Neutrophil (primary cell): ENCODE data around the gene HORMAD2.

Experiments
- H3K27ac ChIP-seq: fragments of 200-600 bp; sonication (generic); 2 replicates; pipeline ENCODE4 v1.5.1; 2016; ENCODE audit warnings: mild to moderate bottlenecking, moderate library complexity
- H3K27me3 ChIP-seq: fragments of 200-600 bp; sonication (generic); 2 replicates; pipeline ENCODE4 v1.6.0; 2016; ENCODE audit warnings: mild to moderate bottlenecking
- H3K36me3 ChIP-seq: fragments of 200-600 bp; sonication (generic); 2 replicates; pipeline ENCODE4 v1.5.1; 2017
- H3K4me1 ChIP-seq, 2 experiments: fragments of 200-600 bp in 1 of 2; sonication (generic) in 1 of 2; 1 replicate in 1 of 2; 2 replicates in 1 of 2; pipeline versions ENCODE4 v1.5.1 to v1.6.1; 2013 to 2016; ENCODE audit warnings: low read depth in 1 of 2, low read length in 1 of 2, mild to moderate bottlenecking in 1 of 2, moderate library complexity in 1 of 2; ENCODE audit not compliant: control insufficient read depth in 1 of 2, insufficient read depth in 1 of 2
- H3K4me3 ChIP-seq, 2 experiments: fragments of 200-600 bp in 1 of 2; sonication (generic) in 1 of 2; 1 replicate in 1 of 2; 2 replicates in 1 of 2; pipeline ENCODE4 v1.5.1; 2013 to 2016; ENCODE audit warnings: low read depth in 1 of 2, low read length in 1 of 2, mild to moderate bottlenecking in 1 of 2, moderate library complexity in 1 of 2
- H3K9me3 ChIP-seq: fragments of 200-600 bp; sonication (generic); 2 replicates; pipeline ENCODE4 v1.5.1; 2016
- CTCF ChIP-seq: fragments of 200-600 bp; sonication (generic); IDR thresholded peaks from 2 replicates; pipeline ENCODE4 v1.5.1; 2016; ENCODE audit warnings: antibody characterized with exemption

The HORMAD2 gene

GRCh38 chr22:30046716-30047363, 33.4 kb upstream of the HORMAD2 start:
- no peaks in the 10 kb centered on the region for H3K36me3 ChIP-seq
- no peak overlapping the region for H3K4me3 ChIP-seq
- no peaks in the 10 kb centered on the region for H3K27me3 ChIP-seq
- H3K4me1 ChIP-seq: no peaks in the 10 kb centered on the region
- H3K27ac ChIP-seq: no peak overlapping the region
- no peak for TF ChIP-seq CTCF
- no peaks in the 10 kb centered on the region for H3K9me3 ChIP-seq

- Histone ChIP-seq H3K27ac (no peak overlapping the region), H3K36me3 (no peaks in the 10 kb centered on the region), H3K4me1 (no peaks in the 10 kb centered on the region), H3K4me3 (no peak overlapping the region), H3K27me3 (no peaks in the 10 kb centered on the region), H3K9me3 (no peaks in the 10 kb centered on the region)
- TF ChIP-seq CTCF: no peak
Observed at GRCh38 chr22:30047364-30047738, 32.9 kb upstream of the HORMAD2 start.

- Histone ChIP-seq H3K4me3 (no peak overlapping the region), H3K27me3 (no peaks in the 10 kb centered on the region), H3K36me3 (no peaks in the 10 kb centered on the region), H3K27ac (no peak overlapping the region), H3K4me1 (no peaks in the 10 kb centered on the region), H3K9me3 (no peaks in the 10 kb centered on the region)
- TF ChIP-seq CTCF: no peak
Observed at GRCh38 chr22:30048681-30049080, 31.6 kb upstream of the HORMAD2 start.

- no peak for TF ChIP-seq CTCF
- Histone ChIP-seq H3K9me3 (no peaks in the 10 kb centered on the region), H3K4me3 (no peak overlapping the region), H3K27me3 (no peaks in the 10 kb centered on the region), H3K27ac (no peak overlapping the region), H3K4me1 (no peaks in the 10 kb centered on the region), H3K36me3 (no peaks in the 10 kb centered on the region)
Observed at GRCh38 chr22:30054067-30054763, 26.0 kb upstream of the HORMAD2 start.

GRCh38 chr22:30054764-30055069, 25.5 kb upstream of the HORMAD2 start:
- H3K27ac ChIP-seq: no peak overlapping the region
- H3K9me3 ChIP-seq: no peaks in the 10 kb centered on the region
- H3K36me3 ChIP-seq: no peaks in the 10 kb centered on the region
- no peak overlapping the region for H3K4me3 ChIP-seq
- no peak for TF ChIP-seq CTCF
- H3K27me3 ChIP-seq: no peaks in the 10 kb centered on the region
- H3K4me1 ChIP-seq: no peaks in the 10 kb centered on the region
